GM12864 (cell line): ENCODE measurements around the gene CHMP5.

Experiments
- DNase-seq: peaks from one replicate; pipeline ENCODE4 v3.0.0-alpha.2; 2011; ENCODE audit warnings: low read depth
- H3K4me3 ChIP-seq: 2 replicates; pipeline ENCODE4 v1.5.1; 2011; ENCODE audit warnings: mild to moderate bottlenecking, low read depth, low read length, control low read depth
- CTCF ChIP-seq: IDR thresholded peaks from 2 replicates; pipeline ENCODE4 v1.5.1; 2011; ENCODE audit warnings: low read depth, mild to moderate bottlenecking, moderate library complexity, low read length, control low read depth, inconsistent platforms; ENCODE audit errors: missing control alignments

Gene CHMP5

GRCh38 chr9:33260372-33260771, 4.5 kb upstream of the CHMP5 start:
- H3K4me3 ChIP-seq: no peak overlapping the region
- no peak for TF ChIP-seq CTCF
- DNase-seq: no peak

DNA sequence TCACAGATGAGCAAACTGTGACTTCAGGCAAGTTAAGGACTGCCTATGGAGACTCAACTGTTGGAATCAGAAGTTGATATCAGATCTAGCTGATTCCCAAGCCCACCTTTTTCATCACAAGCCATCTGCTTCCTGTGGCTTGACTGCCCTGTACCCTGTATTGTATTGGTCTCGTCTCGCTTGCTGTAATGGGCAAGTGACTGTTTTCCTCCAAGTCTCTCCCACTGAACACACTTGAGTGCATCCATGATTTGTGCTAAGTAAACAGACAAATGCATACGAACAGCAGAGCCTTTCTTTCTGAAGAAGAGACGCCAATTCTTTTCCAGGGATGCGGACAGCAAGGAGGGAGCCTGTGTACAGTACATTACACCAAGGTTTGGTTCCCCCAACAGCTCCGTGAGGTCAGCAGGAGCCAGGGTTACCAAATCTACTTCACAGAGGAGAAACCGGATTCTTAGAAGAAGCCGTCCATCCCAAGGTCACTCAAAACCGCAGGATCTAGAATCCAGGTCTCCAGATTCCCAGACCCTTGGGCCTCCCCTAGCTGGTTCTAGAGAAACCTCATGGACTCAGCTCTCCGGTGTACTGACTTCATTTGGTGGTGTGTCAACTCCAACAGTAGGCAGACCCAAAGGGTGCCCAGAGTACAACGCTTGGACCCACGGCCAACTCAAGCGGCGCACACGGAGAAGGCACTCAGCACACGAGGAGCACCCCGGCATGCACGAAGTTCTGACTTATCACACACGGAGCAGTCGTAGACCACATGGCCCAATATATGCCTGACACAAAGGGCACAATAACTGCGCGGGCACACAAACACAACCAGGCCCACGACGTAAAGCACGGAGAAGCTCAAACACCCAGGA, 1.5 kb upstream of the CHMP5 start:
- no peak for DNase-seq
- peak overlapping the region; percentile 84 for H3K4me3 ChIP-seq
- no peak for TF ChIP-seq CTCF

- H3K4me3 ChIP-seq: peak overlapping the region; percentile 84
- DNase-seq: no peak
- TF ChIP-seq CTCF: no peak
Measured at GRCh38 chr9:33264003-33264472, 811 bp upstream of the CHMP5 start.

DNA sequence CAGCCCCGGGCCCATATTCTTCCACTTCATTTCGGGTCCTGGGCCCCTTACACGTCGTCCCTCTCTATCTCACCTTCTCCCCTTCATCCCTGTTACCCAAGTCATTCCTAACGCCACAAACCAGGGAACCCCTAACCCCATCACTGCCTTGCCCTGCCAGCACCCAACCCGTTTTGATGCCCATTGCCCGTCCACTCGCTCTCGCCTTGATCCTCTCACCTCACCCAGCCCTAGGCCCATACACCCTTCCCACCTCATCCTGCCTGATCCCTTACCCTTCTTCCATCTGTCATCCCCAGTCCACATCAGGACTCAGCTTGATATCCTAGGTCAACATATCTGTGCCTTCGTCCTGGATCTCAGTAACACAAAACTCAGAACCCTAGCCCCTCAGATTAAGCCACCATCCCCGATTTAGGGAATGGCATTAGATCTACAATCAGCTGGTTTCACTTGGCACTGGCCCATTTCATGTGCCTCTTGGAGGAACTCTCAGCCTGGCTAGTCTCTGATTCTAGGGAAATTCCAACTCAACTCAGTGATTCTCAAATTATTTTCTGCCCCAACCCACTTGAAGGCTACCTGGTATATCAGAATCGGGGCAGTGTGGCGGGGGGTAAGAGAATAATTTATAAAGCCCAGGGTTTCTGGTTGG, 489 bp downstream of the CHMP5 start:
- peak overlapping the region; percentile 84 for H3K4me3 ChIP-seq
- DNase-seq: no peak
- no peak for TF ChIP-seq CTCF

DNA sequence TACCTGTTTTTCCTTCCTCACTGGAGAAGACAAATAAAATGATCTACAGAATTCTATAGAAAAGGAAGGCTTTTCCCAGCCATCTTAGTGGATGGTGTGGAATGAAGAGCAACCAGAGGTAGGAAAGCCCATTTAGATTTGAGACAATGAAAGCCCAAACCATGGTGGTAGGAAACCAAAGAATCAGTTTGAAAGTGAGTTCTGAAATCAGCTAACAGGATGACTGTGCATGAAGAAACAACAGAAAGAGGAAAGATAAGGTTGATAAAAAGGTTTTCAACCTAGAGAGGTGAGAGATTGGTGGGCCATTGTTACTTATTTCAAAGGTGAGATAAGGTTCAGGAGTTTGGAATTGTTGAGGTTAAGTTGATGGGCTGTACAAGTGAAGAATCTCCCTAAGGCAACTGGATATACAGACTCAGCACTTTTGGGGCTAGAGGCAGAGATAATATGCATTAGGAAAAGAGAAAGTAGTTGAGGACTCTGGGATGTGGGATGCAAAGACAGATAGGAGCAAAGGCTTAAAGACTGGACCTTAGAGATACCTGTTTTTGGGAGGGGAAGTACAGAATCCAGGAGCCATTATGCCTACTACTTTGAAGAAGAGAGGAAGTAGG, 2.4 kb downstream of the CHMP5 start:
- H3K4me3 ChIP-seq: no peak overlapping the region
- no peak for TF ChIP-seq CTCF

DNA sequence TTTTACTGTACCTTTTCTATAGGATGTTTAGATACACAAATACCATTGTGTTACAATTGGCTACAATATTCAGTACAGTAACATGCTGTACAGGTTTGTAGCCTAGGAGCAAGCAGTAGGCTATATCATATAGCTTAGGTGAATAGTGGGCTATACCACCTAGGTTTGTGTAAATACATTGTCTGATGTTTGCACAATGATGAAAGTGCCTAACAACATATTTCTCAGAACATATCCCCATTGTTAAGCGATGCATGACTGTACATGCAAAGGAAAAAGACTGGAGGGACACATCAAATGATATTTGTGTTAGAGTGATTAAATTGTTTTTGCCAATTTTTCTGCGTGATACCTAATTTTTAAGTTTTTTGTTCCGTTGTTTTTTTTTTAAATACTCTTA, 5.3 kb downstream of the CHMP5 start:
- no peak for TF ChIP-seq CTCF
- H3K4me3 ChIP-seq: no peak overlapping the region
- DNase-seq: no peak

More for the DNA sequence above, 2.4 kb downstream of the CHMP5 start:
- DNase-seq: no peak
